ENCODE data around the gene BCKDK. TPM values are rescaled to one million over a fixed set of nuclear protein-coding genes. Genes with fewer than 3 reads are reported as not detected.

Gene BCKDK
- total and polyA plus RNA-seq, 2 of the 13 experiments (the other 11 are each of a cell fraction or from before 2014, with no cell fraction given) = 24.9 to 42.6 TPM

- no peak for TF ChIP-seq ATF2 (CRISPR knock-in tag; IDR thresholded peaks at IDR 0.05)
- no peak for TF ChIP-seq WIZ (CRISPR knock-in tag; IDR thresholded peaks at IDR 0.05)
- no peak for TF ChIP-seq ZNF781 (CRISPR knock-in tag; IDR thresholded peaks at IDR 0.05; ENCODE audit: borderline replicate concordance, not compliant biosample characterization)
- no peak for TF ChIP-seq TRIM24 (CRISPR knock-in tag; IDR thresholded peaks at IDR 0.05)
- peak; percentile 72 for TF ChIP-seq ETV5 (CRISPR knock-in tag; IDR thresholded peaks at IDR 0.05; ENCODE audit: borderline replicate concordance)
- TF ChIP-seq ARID5B (CRISPR knock-in tag; IDR thresholded peaks at IDR 0.05) = peak; percentile 43
- TF ChIP-seq, protein P1, sequence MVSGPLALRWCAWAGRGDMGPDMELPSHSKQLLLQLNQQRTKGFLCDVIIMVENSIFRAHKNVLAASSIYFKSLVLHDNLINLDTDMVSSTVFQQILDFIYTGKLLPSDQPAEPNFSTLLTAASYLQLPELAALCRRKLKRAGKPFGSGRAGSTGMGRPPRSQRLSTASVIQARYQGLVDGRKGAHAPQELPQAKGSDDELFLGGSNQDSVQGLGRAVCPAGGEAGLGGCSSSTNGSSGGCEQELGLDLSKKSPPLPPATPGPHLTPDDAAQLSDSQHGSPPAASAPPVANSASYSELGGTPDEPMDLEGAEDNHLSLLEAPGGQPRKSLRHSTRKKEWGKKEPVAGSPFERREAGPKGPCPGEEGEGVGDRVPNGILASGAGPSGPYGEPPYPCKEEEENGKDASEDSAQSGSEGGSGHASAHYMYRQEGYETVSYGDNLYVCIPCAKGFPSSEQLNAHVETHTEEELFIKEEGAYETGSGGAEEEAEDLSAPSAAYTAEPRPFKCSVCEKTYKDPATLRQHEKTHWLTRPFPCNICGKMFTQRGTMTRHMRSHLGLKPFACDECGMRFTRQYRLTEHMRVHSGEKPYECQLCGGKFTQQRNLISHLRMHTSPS (CRISPR knock-in tag; IDR thresholded peaks at IDR 0.05; ENCODE audit: low read depth) = peak; percentile 13; the same call in 1 of the 2 replicates
- TF ChIP-seq ZSCAN12 (CRISPR knock-in tag; IDR thresholded peaks at IDR 0.05) = no peak
- TF ChIP-seq, protein P2, sequence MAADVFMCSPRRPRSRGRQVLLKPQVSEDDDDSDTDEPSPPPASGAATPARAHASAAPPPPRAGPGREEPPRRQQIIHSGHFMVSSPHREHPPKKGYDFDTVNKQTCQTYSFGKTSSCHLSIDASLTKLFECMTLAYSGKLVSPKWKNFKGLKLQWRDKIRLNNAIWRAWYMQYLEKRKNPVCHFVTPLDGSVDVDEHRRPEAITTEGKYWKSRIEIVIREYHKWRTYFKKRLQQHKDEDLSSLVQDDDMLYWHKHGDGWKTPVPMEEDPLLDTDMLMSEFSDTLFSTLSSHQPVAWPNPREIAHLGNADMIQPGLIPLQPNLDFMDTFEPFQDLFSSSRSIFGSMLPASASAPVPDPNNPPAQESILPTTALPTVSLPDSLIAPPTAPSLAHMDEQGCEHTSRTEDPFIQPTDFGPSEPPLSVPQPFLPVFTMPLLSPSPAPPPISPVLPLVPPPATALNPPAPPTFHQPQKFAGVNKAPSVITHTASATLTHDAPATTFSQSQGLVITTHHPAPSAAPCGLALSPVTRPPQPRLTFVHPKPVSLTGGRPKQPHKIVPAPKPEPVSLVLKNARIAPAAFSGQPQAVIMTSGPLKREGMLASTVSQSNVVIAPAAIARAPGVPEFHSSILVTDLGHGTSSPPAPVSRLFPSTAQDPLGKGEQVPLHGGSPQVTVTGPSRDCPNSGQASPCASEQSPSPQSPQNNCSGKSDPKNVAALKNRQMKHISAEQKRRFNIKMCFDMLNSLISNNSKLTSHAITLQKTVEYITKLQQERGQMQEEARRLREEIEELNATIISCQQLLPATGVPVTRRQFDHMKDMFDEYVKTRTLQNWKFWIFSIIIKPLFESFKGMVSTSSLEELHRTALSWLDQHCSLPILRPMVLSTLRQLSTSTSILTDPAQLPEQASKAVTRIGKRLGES (CRISPR knock-in tag; IDR thresholded peaks at IDR 0.05; ENCODE audit: borderline replicate concordance) = no peak; the same call in 1 of the 2 replicates
- no peak; the same call in 1 of the 2 replicates for TF ChIP-seq THAP9 (CRISPR knock-in tag; IDR thresholded peaks at IDR 0.05; ENCODE audit: borderline replicate concordance)
- TF ChIP-seq, protein P3, sequence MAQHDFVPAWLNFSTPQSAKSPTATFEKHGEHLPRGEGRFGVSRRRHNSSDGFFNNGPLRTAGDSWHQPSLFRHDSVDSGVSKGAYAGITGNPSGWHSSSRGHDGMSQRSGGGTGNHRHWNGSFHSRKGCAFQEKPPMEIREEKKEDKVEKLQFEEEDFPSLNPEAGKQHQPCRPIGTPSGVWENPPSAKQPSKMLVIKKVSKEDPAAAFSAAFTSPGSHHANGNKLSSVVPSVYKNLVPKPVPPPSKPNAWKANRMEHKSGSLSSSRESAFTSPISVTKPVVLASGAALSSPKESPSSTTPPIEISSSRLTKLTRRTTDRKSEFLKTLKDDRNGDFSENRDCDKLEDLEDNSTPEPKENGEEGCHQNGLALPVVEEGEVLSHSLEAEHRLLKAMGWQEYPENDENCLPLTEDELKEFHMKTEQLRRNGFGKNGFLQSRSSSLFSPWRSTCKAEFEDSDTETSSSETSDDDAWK (CRISPR knock-in tag; IDR thresholded peaks at IDR 0.05) = no peak
- peak; percentile 63 for TF ChIP-seq POLR2AphosphoS5 (IDR thresholded peaks at IDR 0.05; ENCODE audit: low read depth, low read length)
These were observed 34.8 kb upstream of the BCKDK start (continued) for GRCh38 chr16:31073142-31073969.
